GM06990 (cell line): ENCODE results near the gene MINDY4.

ENCODE experiments used
- DNase-seq: peaks from one replicate; pipeline ENCODE4 v3.0.0-alpha.2; 2011; ENCODE audit not compliant: insufficient read length; ENCODE audit errors: extremely low read depth
- H3K27me3 ChIP-seq: replicated peaks from 2 replicates; pipeline ENCODE4 v1.6.0; 2011; ENCODE audit warnings: low read length; ENCODE audit not compliant: control insufficient read depth, insufficient read depth
- H3K36me3 ChIP-seq: 2 replicates; pipeline ENCODE4 v1.5.1; 2011; ENCODE audit warnings: low read length; ENCODE audit not compliant: control insufficient read depth, insufficient read depth
- H3K4me3 ChIP-seq: replicated peaks from 2 replicates; pipeline ENCODE4 v1.5.1; 2011; ENCODE audit warnings: low read depth, mild to moderate bottlenecking, control low read depth, low read length
- CTCF ChIP-seq: IDR thresholded peaks from 2 replicates; pipeline ENCODE4 v1.5.1; 2011; ENCODE audit warnings: low read length, control low read depth, mild to moderate bottlenecking, inconsistent platforms; ENCODE audit not compliant: insufficient read depth, poor library complexity, severe bottlenecking

MINDY4 gene

GRCh38 chr7:30795161-30795948 lies 24.1 kb downstream of the MINDY4 start:
- DNase-seq = no peak
- no peaks in the 10 kb centered on the region for H3K27me3 ChIP-seq
- H3K36me3 ChIP-seq = no peaks in the 10 kb centered on the region
- H3K4me3 ChIP-seq = no peak overlapping the region
- TF ChIP-seq CTCF = no peak

GRCh38 chr7:30796105-30796869 lies 25.1 kb downstream of the MINDY4 start:
- Histone ChIP-seq H3K36me3 (no peaks in the 10 kb centered on the region), H3K4me3 (no peak overlapping the region), H3K27me3 (no peaks in the 10 kb centered on the region)
- no peak for DNase-seq
- no peak for TF ChIP-seq CTCF

GRCh38 chr7:30797176-30798040 lies 26.2 kb downstream of the MINDY4 start:
- Histone ChIP-seq H3K36me3 (no peaks in the 10 kb centered on the region), H3K27me3 (no peaks in the 10 kb centered on the region), H3K4me3 (no peak overlapping the region)
- DNase-seq = no peak
- TF ChIP-seq CTCF = no peak

- Histone ChIP-seq H3K4me3 (no peak overlapping the region), H3K36me3 (no peaks in the 10 kb centered on the region), H3K27me3 (no peaks in the 10 kb centered on the region)
- DNase-seq = peak; percentile 68
- no peak for TF ChIP-seq CTCF
Measured at GRCh38 chr7:30799206-30799975, 28.2 kb downstream of the MINDY4 start.

GRCh38 chr7:30799976-30800661 lies 28.9 kb downstream of the MINDY4 start:
- H3K4me3 ChIP-seq = no peak overlapping the region
- DNase-seq = no peak
- H3K27me3 ChIP-seq = no peaks in the 10 kb centered on the region
- H3K36me3 ChIP-seq = no peaks in the 10 kb centered on the region
- TF ChIP-seq CTCF = no peak
